Cerebellar nuclear complex (tissue), 1 donor: ENCODE measurements around the gene LILRA1.
"Not testable (repeated sequence)": the region's sequence is repeated elsewhere in the genome, so short reads cannot be mapped to it uniquely, and the experiment has no call there.

Experiments
- DNase-seq, 2 experiments: peaks; one replicate each; lab custom pipeline; 2025; lab: John Stamatoyannopoulos, UW

Gene LILRA1

DNA sequence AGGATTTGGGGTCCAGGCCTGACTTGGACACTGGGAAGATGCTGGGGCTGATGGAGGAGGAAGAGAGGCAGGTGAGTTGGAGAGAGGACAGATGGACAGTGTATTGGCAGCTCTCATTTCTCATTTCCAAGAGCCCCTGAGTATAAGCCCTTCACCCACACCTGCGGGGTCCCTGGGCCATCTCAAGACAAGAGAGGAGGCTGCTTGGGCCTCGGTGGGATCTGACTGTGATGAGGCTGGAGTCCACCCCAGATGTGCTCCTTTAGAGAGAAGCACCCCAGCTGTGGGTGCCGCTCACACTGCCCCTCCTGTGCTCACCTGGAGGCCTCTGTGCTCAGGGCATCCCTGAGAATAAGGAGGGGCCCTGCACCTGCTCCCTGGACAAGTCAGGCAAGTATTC, 16.1 kb upstream of the LILRA1 start:
- no peak for DNase-seq

DNA sequence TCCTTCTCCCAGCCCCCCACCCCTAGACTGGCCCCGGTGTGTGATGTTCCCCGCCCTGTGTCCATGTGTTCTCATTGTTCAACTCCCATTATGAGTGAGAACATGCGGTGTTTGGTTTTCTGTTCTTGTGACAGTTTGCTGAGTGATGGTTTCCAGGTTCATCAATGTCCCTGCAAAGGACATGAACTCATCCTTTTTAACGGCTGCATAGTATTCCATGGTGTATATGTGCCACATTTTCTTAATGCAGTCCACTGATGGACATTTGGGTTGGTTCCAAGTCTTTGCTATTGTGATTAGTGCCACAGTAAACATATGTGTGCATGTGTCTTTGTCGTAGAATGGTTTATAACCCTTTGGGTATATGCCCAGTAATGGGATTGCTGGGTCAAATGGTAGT, 15.2 kb upstream of the LILRA1 start:
- not testable (repeated sequence) for DNase-seq

DNA sequence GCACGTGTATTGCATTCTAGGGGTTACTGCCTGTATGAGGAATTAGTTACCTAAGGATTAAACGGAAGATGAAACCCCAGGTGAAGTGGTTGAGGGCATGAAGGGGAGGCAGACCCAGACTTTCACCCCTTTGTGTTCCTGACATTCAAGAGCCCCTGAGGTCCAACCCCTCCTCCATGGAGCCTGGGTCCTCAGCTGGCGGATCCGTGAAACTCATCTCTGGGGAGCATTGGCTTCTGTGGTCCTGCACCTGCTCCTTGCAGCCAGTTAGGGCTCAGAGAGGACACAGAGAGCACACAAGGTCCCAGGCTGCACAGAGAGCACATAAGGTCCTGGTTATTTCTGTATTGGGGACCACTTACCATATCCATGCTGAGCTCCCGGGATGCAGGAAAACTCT, 7.0 kb upstream of the LILRA1 start:
- DNase-seq, result no peak

GRCh38 chr19:54587026-54587425, 6.4 kb upstream of the LILRA1 start:
- DNase-seq, result no peak

DNA sequence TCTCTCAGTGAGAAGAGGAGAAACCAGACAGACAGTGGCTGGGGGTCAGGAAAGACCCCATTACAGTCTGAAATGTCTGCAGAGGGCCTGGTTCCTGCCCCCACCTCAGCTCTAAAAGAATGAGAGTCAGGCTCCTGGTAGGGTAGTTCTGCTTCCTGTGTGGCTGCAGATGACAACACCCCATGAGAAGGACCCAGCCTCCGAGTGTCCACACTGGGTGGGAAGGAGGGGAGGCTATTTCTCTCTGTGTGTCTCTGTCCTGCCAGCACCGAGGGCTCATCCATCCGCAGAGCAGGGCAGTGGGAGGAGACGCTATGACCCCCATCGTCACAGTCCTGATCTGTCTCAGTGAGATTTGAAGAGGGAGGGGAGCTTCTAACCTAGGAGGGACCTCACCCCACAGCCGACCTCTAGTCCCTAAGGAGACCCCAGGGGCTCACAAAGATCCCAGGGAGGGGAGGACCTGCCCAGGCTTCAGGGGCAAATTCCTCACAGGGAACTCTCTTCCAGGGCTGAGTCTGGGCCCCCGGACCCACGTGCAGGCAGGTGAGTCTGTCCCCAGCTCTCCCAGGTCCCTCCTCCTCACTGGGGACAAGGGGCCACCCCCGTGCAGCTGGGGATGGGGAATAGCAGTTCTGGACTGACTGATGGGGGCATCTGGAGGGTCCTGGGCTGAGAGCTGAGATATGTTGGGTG, 647 bp downstream of the LILRA1 start:
- DNase-seq, result not testable (repeated sequence)

GRCh38 chr19:54594737-54595136, 1.3 kb downstream of the LILRA1 start:
- no peak for DNase-seq

GRCh38 chr19:54595680-54596436, 2.4 kb downstream of the LILRA1 start:
- DNase-seq, result not testable (repeated sequence)

GRCh38 chr19:54600212-54600611, 6.8 kb downstream of the LILRA1 start:
- no peak for DNase-seq

DNA sequence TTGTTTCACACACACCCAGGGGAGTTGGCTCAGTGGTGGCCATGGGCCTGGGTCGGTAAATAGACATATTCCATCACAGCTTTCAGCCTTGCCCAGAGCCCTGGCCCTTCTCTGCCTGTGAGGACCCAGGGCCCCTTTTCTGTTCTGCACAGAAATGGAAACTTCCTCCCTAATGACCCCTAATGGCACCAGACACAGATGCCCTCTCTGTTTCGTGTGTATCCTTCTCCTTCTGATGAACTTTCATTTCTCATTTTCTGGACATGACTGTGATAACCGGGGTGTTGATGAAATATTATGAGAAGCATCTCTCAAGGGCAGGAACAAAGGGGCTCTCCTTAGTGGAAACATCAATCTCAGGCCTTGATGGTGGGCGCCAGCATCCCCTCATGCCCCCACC, 12.8 kb downstream of the LILRA1 start:
- no peak for DNase-seq

- DNase-seq, result no peak
Measured at GRCh38 chr19:54606891-54607784, 13.7 kb downstream of the LILRA1 start.

GRCh38 chr19:54607785-54608150, 14.3 kb downstream of the LILRA1 start:
- DNase-seq, result no peak

- no peak for DNase-seq
Measured at GRCh38 chr19:54608205-54608604, 14.8 kb downstream of the LILRA1 start.

GRCh38 chr19:54608792-54609191, 15.4 kb downstream of the LILRA1 start:
- no peak for DNase-seq

DNA sequence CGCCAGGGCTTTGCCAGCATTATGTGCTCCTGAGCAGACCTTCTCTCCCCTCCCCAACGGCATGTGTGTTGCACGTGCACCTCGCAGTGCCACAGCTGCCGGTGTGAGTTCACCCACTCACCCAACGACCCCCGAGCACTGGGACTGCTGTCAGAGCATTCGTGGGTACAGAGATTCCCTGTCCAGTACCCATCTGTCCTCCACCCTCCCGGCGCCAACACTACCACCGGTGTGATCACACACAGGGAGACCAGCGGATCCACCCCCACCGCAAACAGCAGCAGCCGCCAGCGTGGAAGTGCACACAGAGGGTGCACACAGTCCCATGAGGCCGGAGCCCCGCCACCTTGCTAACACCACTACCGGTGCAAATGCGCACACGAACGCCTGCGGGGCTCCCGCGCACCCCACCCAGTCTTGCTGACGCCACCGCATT, 15.9 kb downstream of the LILRA1 start:
- no peak for DNase-seq

DNA sequence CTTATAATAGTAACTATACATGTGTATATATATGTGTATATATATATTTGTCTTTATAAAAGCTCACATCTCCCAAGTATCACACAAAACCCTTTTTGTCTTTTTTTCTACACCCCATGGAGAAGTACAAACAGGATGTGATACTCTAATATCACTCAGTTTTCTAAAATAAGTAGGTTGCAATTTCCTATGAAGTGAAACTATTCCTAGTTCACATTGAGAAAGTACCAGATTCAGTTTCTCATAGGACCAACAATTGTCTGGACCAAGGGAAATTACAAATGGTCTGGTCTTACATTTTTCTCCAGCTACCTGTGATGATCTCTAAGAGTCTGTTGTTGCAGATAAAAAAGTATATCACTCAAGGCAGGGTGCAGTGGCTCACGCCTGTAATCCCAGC, 19.0 kb downstream of the LILRA1 start:
- no peak for DNase-seq

GRCh38 chr19:54614726-54615125, 21.3 kb downstream of the LILRA1 start:
- no peak for DNase-seq

DNA sequence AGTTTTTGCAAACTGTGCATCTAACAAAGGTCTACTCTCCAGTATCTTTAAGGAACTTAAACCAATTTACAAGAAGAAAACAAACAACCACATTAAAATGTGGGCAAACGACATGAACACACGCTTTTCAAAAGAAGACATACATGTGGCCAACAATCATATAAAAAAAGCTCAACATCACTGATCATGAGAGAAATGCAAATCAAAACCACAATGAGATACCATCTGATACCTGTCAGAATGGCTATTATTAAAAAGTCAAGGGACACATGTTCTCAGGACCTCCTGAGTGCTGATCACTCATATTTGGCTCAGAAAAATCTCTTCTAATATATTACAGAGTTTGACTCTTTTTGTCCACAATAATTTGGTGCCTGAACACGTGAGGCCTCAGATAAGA, 22.6 kb downstream of the LILRA1 start:
- no peak for DNase-seq

GRCh38 chr19:54616821-54617560, 23.6 kb downstream of the LILRA1 start:
- DNase-seq, result no peak

DNA sequence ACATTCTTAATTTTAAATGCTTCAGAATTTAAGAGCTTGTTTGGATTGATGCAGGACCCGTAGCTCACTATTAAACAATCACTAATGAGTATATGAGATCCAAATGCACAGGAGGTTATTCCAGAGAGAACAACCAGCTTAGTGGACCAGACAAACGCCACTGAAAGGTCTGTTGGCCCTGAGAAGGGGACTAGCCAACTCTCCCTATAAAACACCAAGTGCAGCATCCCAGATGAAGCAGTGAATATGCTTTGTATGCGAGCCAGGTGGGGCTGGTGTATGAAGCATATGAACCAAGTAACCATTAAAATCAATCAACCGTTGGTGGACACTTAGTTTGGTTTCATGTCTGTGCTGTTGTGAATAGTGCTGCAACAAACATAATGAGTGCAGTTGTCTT, 27.0 kb downstream of the LILRA1 start:
- no peak for DNase-seq

- DNase-seq, result no peak
Measured at GRCh38 chr19:54622431-54622830, 29.0 kb downstream of the LILRA1 start.

GRCh38 chr19:54624234-54624633, 30.8 kb downstream of the LILRA1 start:
- not testable (repeated sequence) for DNase-seq
